Dendritic cell treated with granulocyte-macrophage colony-stimulating factor and Interleukin-4, amounts not matched to agents 40 ng/mL and 50 ng/mL, for 4 days (primary cell): ENCODE data around the gene ALOXE3.
A peak's percentile ranks its signal among the peaks of the same experiment; 100 is the strongest.

Source experiments
- H3K27ac Mint-ChIP-seq: one replicate; pipeline ENCODE4 v1.8.0; 2022; ENCODE audit warnings: mild to moderate bottlenecking, mixed read lengths
- H3K27me3 Mint-ChIP-seq: one replicate; pipeline ENCODE4 v1.8.0; 2022; ENCODE audit warnings: mild to moderate bottlenecking, mixed read lengths
- H3K36me3 Mint-ChIP-seq: one replicate; pipeline ENCODE4 v1.8.0; 2022; ENCODE audit warnings: low read depth, mixed read lengths
- H3K4me1 Mint-ChIP-seq: one replicate; pipeline ENCODE4 v1.8.0; 2022; ENCODE audit warnings: low read depth, mixed read lengths
- H3K4me3 Mint-ChIP-seq: one replicate; pipeline ENCODE4 v1.8.0; 2022; ENCODE audit warnings: mild to moderate bottlenecking, moderate library complexity, mixed read lengths
- H3K9me3 Mint-ChIP-seq: one replicate; pipeline ENCODE4 v1.8.0; 2022; ENCODE audit warnings: mixed read lengths
- intact Hi-C: fragments of 100-400 bp; cut with micrococcal nuclease; formaldehyde crosslinking; loops from one replicate; pipeline ENCODE4 v1.15.0; 2022

The ALOXE3 gene

DNA sequence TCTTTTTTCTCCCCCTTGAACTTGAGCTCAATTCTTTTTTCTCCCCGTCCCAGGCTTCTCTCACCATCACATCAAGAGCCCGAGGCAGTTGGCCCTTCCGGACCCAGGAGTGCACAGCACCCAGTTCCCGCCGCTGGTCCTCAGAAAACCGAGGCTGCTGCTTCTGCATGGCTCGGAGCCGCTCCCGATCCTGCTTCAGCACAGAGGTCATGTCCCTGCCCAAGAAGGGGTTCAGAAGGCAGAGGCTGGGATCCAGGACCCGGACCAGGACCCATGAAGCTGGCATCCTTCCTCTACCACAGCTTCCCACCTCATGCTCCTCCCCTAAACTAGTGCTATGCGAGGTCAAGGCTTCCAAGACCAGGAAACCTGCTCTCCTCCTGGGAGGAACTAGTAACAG, 23.4 kb upstream of the ALOXE3 start:
- intact Hi-C loops, result no loop called here
- H3K9me3 Mint-ChIP-seq, result no peaks in the 10 kb centered on the region
- H3K36me3 Mint-ChIP-seq, result peaks cover 71% of the 10 kb centered on the region
- H3K27me3 Mint-ChIP-seq, result peaks cover 1% of the 10 kb centered on the region
- H3K4me1 Mint-ChIP-seq, result no peaks in the 10 kb centered on the region
- H3K27ac Mint-ChIP-seq, result no peak overlapping the region
- H3K4me3 Mint-ChIP-seq, result no peak overlapping the region

- Mint-ChIP-seq H3K4me3 (no peak overlapping the region), H3K36me3 (peaks cover 64% of the 10 kb centered on the region), H3K27me3 (peaks cover 8% of the 10 kb centered on the region), H3K4me1 (no peaks in the 10 kb centered on the region), H3K27ac (peak overlapping the region; percentile 36), H3K9me3 (no peaks in the 10 kb centered on the region)
- intact Hi-C loops, result no loop called here
These were observed 22.7 kb upstream of the ALOXE3 start for GRCh38 chr17:8141045-8141444.

DNA sequence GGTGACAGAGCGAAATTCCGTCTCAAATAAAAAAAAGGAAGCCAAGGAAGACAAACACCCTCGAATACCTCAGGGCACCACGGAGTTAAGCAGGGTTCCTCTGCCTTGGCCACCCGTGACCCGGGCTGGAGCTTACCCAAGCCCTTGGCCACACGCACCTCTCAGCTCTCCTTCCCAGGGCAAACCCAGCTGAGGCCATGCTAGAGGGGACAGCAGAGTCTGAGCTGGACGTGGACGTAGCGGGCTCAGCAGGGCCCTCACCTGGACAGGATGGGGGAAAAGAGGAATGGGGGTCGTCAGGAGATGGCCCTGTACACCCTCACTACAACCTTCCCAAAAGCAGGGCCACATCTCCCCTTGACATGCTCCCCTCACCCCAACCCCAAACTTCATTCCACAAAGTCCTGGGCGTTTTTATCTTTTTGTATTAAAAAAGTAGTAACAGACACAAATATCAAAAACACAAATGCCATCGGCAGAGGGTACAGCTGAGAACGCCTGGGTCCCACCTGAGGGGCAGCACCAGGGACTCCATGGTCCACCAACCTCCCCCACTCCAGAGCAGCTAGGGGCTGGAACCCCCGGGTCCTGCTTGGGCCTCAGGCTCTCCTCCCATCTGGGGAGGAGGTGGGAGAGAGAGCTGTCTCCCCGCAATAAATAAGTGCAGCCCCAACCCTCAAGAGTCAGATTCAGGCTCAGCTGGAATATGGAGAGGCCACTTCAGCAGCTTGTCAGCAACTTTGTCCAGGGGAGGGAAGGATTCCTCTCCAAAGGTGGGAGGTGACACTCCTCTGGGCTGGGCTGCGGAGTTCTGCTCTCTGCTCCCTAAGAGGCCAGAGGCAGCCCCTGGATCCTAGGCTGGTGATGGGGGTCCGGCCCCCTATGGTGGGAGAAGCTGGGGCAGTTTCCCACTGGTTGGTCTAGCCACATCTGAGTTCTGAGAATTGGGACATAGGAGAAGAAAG, 22.0 kb upstream of the ALOXE3 start:
- Mint-ChIP-seq H3K4me3 (no peak overlapping the region), H3K27me3 (peaks cover 10% of the 10 kb centered on the region), H3K4me1 (no peaks in the 10 kb centered on the region), H3K36me3 (peaks cover 57% of the 10 kb centered on the region), H3K27ac (peak overlapping the region; percentile 36), H3K9me3 (no peaks in the 10 kb centered on the region)
- intact Hi-C loops, result no loop called here

DNA sequence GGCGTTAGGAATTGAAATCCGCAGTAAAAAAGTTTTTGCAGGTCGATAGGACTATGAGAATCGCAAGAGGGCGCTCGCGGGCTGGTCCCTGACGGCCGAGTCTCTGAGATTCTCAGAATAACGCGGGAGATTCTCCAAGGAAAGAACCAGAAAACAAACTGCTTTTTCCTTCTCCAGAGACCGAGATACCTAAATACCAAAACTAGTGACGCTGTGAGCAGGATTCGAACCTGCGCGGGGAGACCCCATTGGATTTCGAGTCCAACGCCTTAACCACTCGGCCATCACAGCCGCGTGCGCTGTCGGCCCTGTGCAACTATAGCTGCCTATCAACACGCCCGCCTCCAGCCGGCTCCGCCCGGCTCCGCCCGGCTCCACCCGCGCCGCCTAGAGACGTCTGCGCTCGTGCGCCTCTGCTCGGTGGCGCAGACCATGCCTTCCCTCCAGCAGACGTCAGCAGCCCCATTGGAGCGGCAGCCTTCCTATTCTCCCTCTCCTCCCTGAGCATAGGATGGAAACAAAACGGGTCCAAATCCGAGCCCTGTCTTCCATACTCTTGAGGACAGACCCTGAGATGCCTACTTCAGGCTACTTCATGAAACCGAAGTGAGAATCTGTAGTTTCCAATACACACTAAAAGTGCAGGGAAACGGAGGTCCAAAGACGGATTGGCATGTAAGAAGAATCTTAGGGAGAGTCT, 20.5 kb upstream of the ALOXE3 start:
- Mint-ChIP-seq H3K27ac (no peak overlapping the region), H3K4me3 (no peak overlapping the region), H3K4me1 (no peaks in the 10 kb centered on the region), H3K36me3 (peaks cover 42% of the 10 kb centered on the region), H3K27me3 (peaks cover 14% of the 10 kb centered on the region), H3K9me3 (no peaks in the 10 kb centered on the region)
- intact Hi-C loops, result loop anchor here (1.0 to 5.0 kb wide), 4 partner anchors 19 to 83 kb away; partner anchors contain the start of gene ALOXE3

GRCh38 chr17:8138374-8138671, 20.0 kb upstream of the ALOXE3 start:
- no peak overlapping the region for H3K27ac Mint-ChIP-seq
- intact Hi-C loops, result loop anchor here (1.0 to 5.0 kb wide), 4 partner anchors 20 to 84 kb away; partner anchors contain the start of gene ALOXE3

GRCh38 chr17:8137645-8138373, 19.5 kb upstream of the ALOXE3 start:
- intact Hi-C loops, result loop anchor here (1.0 to 5.0 kb wide), 4 partner anchors 19 to 84 kb away; partner anchors contain the start of gene ALOXE3
- H3K27ac Mint-ChIP-seq, result no peak overlapping the region
- H3K9me3 Mint-ChIP-seq, result no peaks in the 10 kb centered on the region
- H3K27me3 Mint-ChIP-seq, result peaks cover 14% of the 10 kb centered on the region
- H3K4me1 Mint-ChIP-seq, result no peaks in the 10 kb centered on the region
- H3K4me3 Mint-ChIP-seq, result no peak overlapping the region
- H3K36me3 Mint-ChIP-seq, result peaks cover 32% of the 10 kb centered on the region

More at GRCh38 chr17:8138374-8138671, 20.0 kb upstream of the ALOXE3 start:
- Mint-ChIP-seq H3K36me3 (peaks cover 37% of the 10 kb centered on the region), H3K4me3 (no peak overlapping the region), H3K4me1 (no peaks in the 10 kb centered on the region), H3K27me3 (peaks cover 14% of the 10 kb centered on the region), H3K9me3 (no peaks in the 10 kb centered on the region)

GRCh38 chr17:8133941-8134340, 15.6 kb upstream of the ALOXE3 start:
- H3K9me3 Mint-ChIP-seq, result no peaks in the 10 kb centered on the region
- H3K36me3 Mint-ChIP-seq, result no peaks in the 10 kb centered on the region
- intact Hi-C loops, result no loop called here
- no peak overlapping the region for H3K4me3 Mint-ChIP-seq
- peaks cover 32% of the 10 kb centered on the region for H3K27me3 Mint-ChIP-seq
- no peaks in the 10 kb centered on the region for H3K4me1 Mint-ChIP-seq
- H3K27ac Mint-ChIP-seq, result no peak overlapping the region

- H3K4me3 Mint-ChIP-seq, result no peak overlapping the region
- H3K27ac Mint-ChIP-seq, result no peak overlapping the region
- H3K9me3 Mint-ChIP-seq, result no peaks in the 10 kb centered on the region
- peaks cover 36% of the 10 kb centered on the region for H3K27me3 Mint-ChIP-seq
- no peaks in the 10 kb centered on the region for H3K4me1 Mint-ChIP-seq
- intact Hi-C loops, result no loop called here
- H3K36me3 Mint-ChIP-seq, result no peaks in the 10 kb centered on the region
These were observed 15.1 kb upstream of the ALOXE3 start for GRCh38 chr17:8133399-8133798.

DNA sequence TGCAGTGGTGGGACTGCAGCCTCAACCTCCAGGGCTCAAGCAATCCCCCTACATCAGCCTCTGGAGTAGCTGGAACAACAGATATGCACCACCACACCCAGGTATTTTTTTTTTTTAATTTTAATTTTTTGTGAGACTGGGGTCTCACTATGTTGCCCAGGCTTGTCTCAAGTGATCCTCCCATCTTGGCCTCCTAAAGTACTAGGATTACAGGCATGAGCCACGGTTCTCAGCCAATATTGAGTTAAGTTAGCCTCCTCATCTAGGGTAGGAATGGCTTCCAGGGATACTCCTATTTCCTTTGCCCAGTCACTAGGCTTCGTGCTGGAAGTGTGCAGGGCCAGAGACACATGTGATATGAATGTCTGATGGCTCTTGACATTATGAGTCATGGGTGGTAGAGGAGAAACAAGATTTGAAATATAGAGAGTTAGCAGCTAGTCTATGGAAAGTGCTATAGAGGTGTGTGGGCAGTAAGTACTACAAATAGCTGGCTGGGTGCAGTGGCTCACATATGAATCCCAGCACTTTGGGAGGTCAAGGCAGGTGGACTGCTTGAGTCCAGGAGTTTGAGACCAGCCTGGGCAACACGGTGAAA, 13.6 kb upstream of the ALOXE3 start:
- peaks cover 50% of the 10 kb centered on the region for H3K27me3 Mint-ChIP-seq
- intact Hi-C loops, result no loop called here
- H3K4me3 Mint-ChIP-seq, result no peak overlapping the region
- peaks cover 6% of the 10 kb centered on the region for H3K4me1 Mint-ChIP-seq
- no peaks in the 10 kb centered on the region for H3K9me3 Mint-ChIP-seq
- H3K36me3 Mint-ChIP-seq, result no peaks in the 10 kb centered on the region
- no peak overlapping the region for H3K27ac Mint-ChIP-seq

- H3K36me3 Mint-ChIP-seq, result no peaks in the 10 kb centered on the region
- intact Hi-C loops, result no loop called here
- H3K9me3 Mint-ChIP-seq, result no peaks in the 10 kb centered on the region
- H3K4me1 Mint-ChIP-seq, result peaks cover 42% of the 10 kb centered on the region
- no peak overlapping the region for H3K27ac Mint-ChIP-seq
- H3K27me3 Mint-ChIP-seq, result peaks cover 70% of the 10 kb centered on the region
- no peak overlapping the region for H3K4me3 Mint-ChIP-seq
These were observed 9.9 kb upstream of the ALOXE3 start for GRCh38 chr17:8128125-8128784.

DNA sequence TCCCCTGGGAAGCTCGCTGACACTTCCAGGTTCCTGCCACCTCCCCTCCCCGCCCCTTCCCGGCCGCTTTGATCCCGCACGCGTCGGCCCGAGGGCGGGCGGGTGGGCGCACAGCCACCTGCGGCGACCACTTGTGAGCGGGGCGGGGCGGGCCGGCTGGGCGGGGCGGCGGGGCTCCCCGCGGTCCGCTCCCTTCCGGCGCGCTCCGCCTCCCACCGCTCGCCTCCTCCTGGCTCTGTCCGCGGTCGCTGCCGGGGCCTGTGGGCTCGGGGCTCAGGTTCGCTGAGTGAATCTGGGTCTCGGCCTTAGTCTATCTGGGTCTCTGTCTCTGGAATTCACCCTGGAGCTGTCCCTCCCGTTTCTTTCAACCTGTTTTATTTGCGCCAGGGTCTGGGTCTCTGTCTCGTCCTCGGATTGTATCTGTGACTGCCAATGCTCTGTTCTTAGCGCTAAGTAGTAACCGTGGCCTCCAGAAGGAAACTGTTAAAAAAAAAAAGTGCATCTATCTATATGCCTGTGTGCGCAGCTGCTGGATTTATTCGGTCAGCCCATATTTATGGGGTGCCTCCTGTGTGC, 8.3 kb upstream of the ALOXE3 start:
- Mint-ChIP-seq H3K9me3 (no peaks in the 10 kb centered on the region), H3K36me3 (no peaks in the 10 kb centered on the region), H3K4me3 (peak overlapping the region; percentile 83), H3K27ac (peak overlapping the region; percentile 65), H3K27me3 (peaks cover 85% of the 10 kb centered on the region), H3K4me1 (peaks cover 52% of the 10 kb centered on the region)
- intact Hi-C loops, result no loop called here

DNA sequence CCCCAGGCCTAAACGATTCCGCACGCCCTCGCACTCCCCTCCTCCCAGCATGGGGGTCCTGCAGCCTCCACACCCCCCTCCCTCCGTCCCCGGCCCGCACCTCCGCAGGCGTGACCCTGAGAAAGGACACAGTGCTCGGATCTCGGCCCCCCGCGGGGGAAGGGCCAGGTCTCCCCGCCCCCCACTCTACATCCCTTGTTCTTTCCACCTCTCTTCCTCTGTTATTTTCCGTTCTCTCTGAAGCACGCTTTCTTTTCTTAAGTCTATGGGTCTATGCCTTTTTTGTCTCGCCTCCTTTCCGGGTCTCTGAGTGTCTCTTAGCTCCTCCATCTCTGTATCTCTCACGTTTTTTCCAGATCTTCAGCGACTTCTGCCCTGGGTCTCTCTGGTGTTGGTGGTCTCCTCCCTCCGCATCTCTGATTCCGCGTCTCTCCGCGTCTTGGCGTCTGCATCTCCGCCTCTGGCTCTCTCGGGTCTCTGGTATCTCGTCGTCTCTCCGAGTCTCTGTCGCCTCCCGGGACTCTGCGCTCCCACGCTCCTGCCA, 7.7 kb upstream of the ALOXE3 start:
- Mint-ChIP-seq H3K4me3 (peak overlapping the region; percentile 83), H3K4me1 (peaks cover 55% of the 10 kb centered on the region), H3K27ac (peak overlapping the region; percentile 65), H3K9me3 (no peaks in the 10 kb centered on the region), H3K27me3 (peaks cover 84% of the 10 kb centered on the region), H3K36me3 (no peaks in the 10 kb centered on the region)
- intact Hi-C loops, result no loop called here
